Measurements from ENCODE around the gene CLDN6. TPM values are rescaled to one million over a fixed set of nuclear protein-coding genes. Genes with fewer than 3 reads are reported as not detected.

CLDN6 gene
- total and polyA plus RNA-seq, 2 of the 13 experiments (the other 11 are each of a cell fraction or from before 2014, with no cell fraction given) = 5.9 to 7.6 TPM

- peak; percentile 78; the same call in 1 of the 2 replicates for TF ChIP-seq ARID4A (CRISPR knock-in tag; IDR thresholded peaks at IDR 0.05; ENCODE audit: borderline replicate concordance)
- peak; percentile 92 for TF ChIP-seq PATZ1 (CRISPR knock-in tag; IDR thresholded peaks at IDR 0.05)
- TF ChIP-seq POLR2AphosphoS5 (IDR thresholded peaks at IDR 0.05; ENCODE audit: low read depth, low read length) = peak; percentile 46; the same call in 1 of the 2 replicates
- peak; percentile 73 for TF ChIP-seq ZNF772 (CRISPR knock-in tag; IDR thresholded peaks at IDR 0.05)
- TF ChIP-seq TGIF2 (CRISPR knock-in tag; IDR thresholded peaks at IDR 0.05) = no peak
- no peak for TF ChIP-seq ZBTB8A (CRISPR knock-in tag; IDR thresholded peaks at IDR 0.05; ENCODE audit: borderline replicate concordance, low read depth)
- peak; percentile 64; the same call in 1 of the 2 replicates for TF ChIP-seq ZNF362 (CRISPR knock-in tag; IDR thresholded peaks at IDR 0.05; ENCODE audit: borderline replicate concordance)
- no peak; the same call in 1 of the 2 replicates for TF ChIP-seq GMEB1 (CRISPR knock-in tag; IDR thresholded peaks at IDR 0.05; ENCODE audit: borderline replicate concordance)
- peak; percentile 99 for TF ChIP-seq ZNF740 (CRISPR knock-in tag; IDR thresholded peaks at IDR 0.05)
- TF ChIP-seq ZNF530 (CRISPR knock-in tag; IDR thresholded peaks at IDR 0.05; ENCODE audit: low read depth) = no peak
- peak; percentile 59; the same call in 1 of the 2 replicates for TF ChIP-seq ZBTB39 (CRISPR knock-in tag; IDR thresholded peaks at IDR 0.05)
- no peak for TF ChIP-seq ZNF24 (IDR thresholded peaks at IDR 0.05)
- peak; percentile 32; the same call in 1 of the 2 replicates for TF ChIP-seq ZNF788 (CRISPR knock-in tag; IDR thresholded peaks at IDR 0.05; ENCODE audit: borderline replicate concordance)
- TF ChIP-seq TCF7 (IDR thresholded peaks at IDR 0.05; ENCODE audit: low read depth) = no peak
- 0 out of 2 replicates have a peak, but pooled peaks have one; percentile 24 for TF ChIP-seq MAF1 (CRISPR knock-in tag; IDR thresholded peaks at IDR 0.05; ENCODE audit: borderline replicate concordance)
- TF ChIP-seq JUN (CRISPR knock-in tag; IDR thresholded peaks at IDR 0.05) = peak; percentile 33; the same call in 1 of the 2 replicates
These were observed 41.2 kb upstream of the CLDN6 start (continued) for GRCh38 chr16:3059041-3059722.
